HG03442 (cell line): ENCODE data around the gene ZNF576.
"Not testable (repeated sequence)": the region's sequence is repeated elsewhere in the genome, so short reads cannot be mapped to it uniquely, and the experiment has no call there.

Experiments used
- ATAC-seq: cut with Tn5 transposase; IDR thresholded peaks from one replicate; pipeline ENCODE4 v1.9.1; 2021; ENCODE audit warnings: mild to moderate bottlenecking, moderate library complexity; ENCODE audit not compliant: unreplicated experiment

Gene ZNF576

GRCh38 chr19:43644181-43644580 lies 47.8 kb downstream of the ZNF576 start:
- no peak for ATAC-seq

GRCh38 chr19:43648633-43649032 lies 52.2 kb downstream of the ZNF576 start:
- ATAC-seq = no peak

GRCh38 chr19:43649514-43649913 lies 53.1 kb downstream of the ZNF576 start:
- ATAC-seq = no peak

- ATAC-seq = not testable (repeated sequence)
Measured at GRCh38 chr19:43650276-43650675, 53.9 kb downstream of the ZNF576 start.
